Measurements from ENCODE around the gene RXFP2.

GRCh38 chr13:31742097-31742734, 2.9 kb downstream of the RXFP2 start:
- TF ChIP-seq, protein P1, sequence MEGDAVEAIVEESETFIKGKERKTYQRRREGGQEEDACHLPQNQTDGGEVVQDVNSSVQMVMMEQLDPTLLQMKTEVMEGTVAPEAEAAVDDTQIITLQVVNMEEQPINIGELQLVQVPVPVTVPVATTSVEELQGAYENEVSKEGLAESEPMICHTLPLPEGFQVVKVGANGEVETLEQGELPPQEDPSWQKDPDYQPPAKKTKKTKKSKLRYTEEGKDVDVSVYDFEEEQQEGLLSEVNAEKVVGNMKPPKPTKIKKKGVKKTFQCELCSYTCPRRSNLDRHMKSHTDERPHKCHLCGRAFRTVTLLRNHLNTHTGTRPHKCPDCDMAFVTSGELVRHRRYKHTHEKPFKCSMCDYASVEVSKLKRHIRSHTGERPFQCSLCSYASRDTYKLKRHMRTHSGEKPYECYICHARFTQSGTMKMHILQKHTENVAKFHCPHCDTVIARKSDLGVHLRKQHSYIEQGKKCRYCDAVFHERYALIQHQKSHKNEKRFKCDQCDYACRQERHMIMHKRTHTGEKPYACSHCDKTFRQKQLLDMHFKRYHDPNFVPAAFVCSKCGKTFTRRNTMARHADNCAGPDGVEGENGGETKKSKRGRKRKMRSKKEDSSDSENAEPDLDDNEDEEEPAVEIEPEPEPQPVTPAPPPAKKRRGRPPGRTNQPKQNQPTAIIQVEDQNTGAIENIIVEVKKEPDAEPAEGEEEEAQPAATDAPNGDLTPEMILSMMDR (IDR thresholded peaks at IDR 0.05): peak; percentile 82 to 97 (median 91)
- TF ChIP-seq POLR2A (IDR thresholded peaks at IDR 0.05): no peak
- no peak for TF ChIP-seq EP300 (IDR thresholded peaks at IDR 0.05)
